Heart right ventricle (tissue), 16 donors: ENCODE measurements around the gene CNTN2. TPM values are rescaled to one million over a fixed set of nuclear protein-coding genes. Genes with fewer than 3 reads are reported as not detected.

Source experiments
- ATAC-seq, 8 donors: fragments of 200-7000 bp; cut with Tn5 transposase; one replicate each; pipeline ENCODE4 v1.9.1; 2020; ENCODE audit warnings: mild to moderate bottlenecking in 8 of 8, moderate library complexity in 8 of 8, moderate number of reproducible peaks in 1 of 8
- DNase-seq, 2 donors: peaks; one replicate each; pipeline ENCODE4 v3.0.0-alpha.2; 2020
- H3K27ac ChIP-seq, 10 donors: fragments of 200-600 bp; sonication (generic) in 2 of 10; one replicate each; pipeline versions ENCODE4 v1.5.0 to v1.8.0; 2020 to 2022; ENCODE audit warnings: mild to moderate bottlenecking in 3 of 10
- H3K27me3 ChIP-seq, 7 donors: fragments of 200-600 bp; one replicate each; pipeline ENCODE4 v1.8.0; 2021 to 2022; ENCODE audit warnings: mild to moderate bottlenecking in 2 of 7
- H3K36me3 ChIP-seq, 9 donors: fragments of 200-600 bp; sonication (generic) in 1 of 9; one replicate each; pipeline versions ENCODE4 v1.5.0 to v1.8.0; 2020 to 2022; ENCODE audit warnings: mild to moderate bottlenecking in 2 of 9
- H3K4me1 ChIP-seq, 9 donors: fragments of 200-600 bp; sonication (generic) in 1 of 9; one replicate each; pipeline versions ENCODE4 v1.5.0 to v1.8.0; 2020 to 2022; ENCODE audit warnings: mild to moderate bottlenecking in 4 of 9
- H3K4me3 ChIP-seq, 10 donors: fragments of 200-600 bp; sonication (generic) in 2 of 10; one replicate each; pipeline versions ENCODE4 v1.5.0 to v1.8.0; 2020 to 2022; ENCODE audit warnings: mild to moderate bottlenecking in 7 of 10, moderate library complexity in 2 of 10
- H3K9me3 ChIP-seq, 11 donors: fragments of 200-600 bp in 10 of 11; sonication (generic) in 2 of 11; one replicate each; pipeline versions ENCODE4 v1.5.0 to v1.8.0; 2013 to 2022; ENCODE audit warnings: mild to moderate bottlenecking in 2 of 11, control low read depth in 1 of 11, moderate library complexity in 1 of 11
- CTCF ChIP-seq, 9 donors: fragments of 200-600 bp; sonication (generic) in 2 of 9; IDR thresholded peaks; one replicate each; pipeline versions ENCODE4 v1.5.0 to v1.8.0; 2021 to 2022; ENCODE audit warnings: antibody characterized with exemption in 9 of 9, mild to moderate bottlenecking in 5 of 9, moderate library complexity in 1 of 9
- WGBS, 2 donors: extraction: QIAGEN DNeasy Blood & Tissue Kit; methylation state at CpG; one replicate each; pipeline ENCODE4 v1.1.7; 2013; ENCODE audit warnings: inconsistent platforms in 1 of 2; 5-methylcytosine and 5-hydroxymethylcytosine counted together
- intact Hi-C, 10 donors: fragments of 100-400 bp; cut with DNase I; formaldehyde crosslinking; loops; one replicate each; pipeline versions ENCODE4 v1.11.1 to v1.14.2; 2022
- polyA plus RNA-seq, 2 donors: library from polyadenylated mRNA; stranded (reverse); fragments of 200-250 nt; gene quantifications; one replicate each; pipeline ENCODE4 v1.2.3, GENCODE V29; 2013
- total RNA-seq, 10 donors: library from RNA; stranded (reverse); fragmentation: NEBNext Ultra II Directional in 3 of 10; extraction: Animal tissue kit (Norgen Biotek cat#: 25700) in 3 of 10; gene quantifications; one replicate each; pipeline versions ENCODE4 v1.2.1 to v1.2.4, GENCODE V29; 2021 to 2023
- donor health status: Arrhythmogenic right ventricular cardiomyopathy.
- donor health status: ischemic (EF 13 %, LVEDD 7.1; RV severe dilation, severe dysfunction).
- donor health status: healthy with polysubstance abuse.
- donor health status: DM: no; HTN: yes; CAD: no.
- donor health status: DM: no; HTN: no; CAD: no.
- donor health status: ischemic (EF 25% LVEDD 6.9; RV normal size, moderate dysfunction).
- donor health status: ischemic (EF 25% LVEDD 5.7; RV mildly dilated, moderate dysfunction).
- donor health status: healthy.
- donor health status: DM: yes; HTN: yes; CAD: no.
- donor health status: Ischemic cardiomyopathy.
- donor health status: ischemic (EF 35%, LVEDD 5.7; RV mildly dilated, moderate dysfunction).
- donor health status: nonischemic (EF 11% LVEDD 7.7; RV severe dilation, severe dysfunction).
- donor health status: DM: yes; HTN: yes; CAD: no.
- donor health status: PGD.
- donor health status: ischemic (EF 29% LVEDD 5.4; RV normal size, mild dysfunction).
- donor health status: nonischemic (EF 23%, LVEDD 6.1; RV moderate dilation, normal function).

Gene CNTN2
- total and polyA plus RNA-seq, 12 donors, result 0.04 to 0.73 (median 0.25) TPM; not detected in 3

DNA sequence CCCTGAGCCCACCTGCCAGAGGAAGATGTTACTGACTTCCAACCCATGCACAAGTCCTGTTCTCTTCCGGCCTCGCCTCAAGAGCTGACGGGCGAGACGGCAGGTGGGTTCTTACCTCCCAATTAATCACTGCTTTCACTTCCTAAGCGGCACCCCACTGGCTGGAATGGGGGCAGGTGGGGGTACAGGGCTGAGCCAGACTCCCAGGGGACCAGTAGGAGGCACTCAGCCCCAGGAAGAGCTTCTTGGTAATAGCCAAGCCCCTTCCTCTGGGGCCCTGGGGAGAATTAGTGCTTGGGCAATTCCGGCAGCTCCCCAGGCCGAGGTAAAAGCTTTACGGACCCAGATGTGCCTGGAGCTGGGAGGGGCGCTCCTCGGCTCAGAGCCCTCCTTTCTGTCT, 9.7 kb downstream of the CNTN2 start:
- WGBS, 2 donors, result 78 to 84% methylated on average over 11 of the region's 11 CpGs
- H3K9me3 ChIP-seq, result no peaks in the 10 kb centered on the region
- H3K27ac ChIP-seq, result no peak overlapping the region
- intact Hi-C loops, result loop anchor here in 1 of 10 donors (10.0 kb wide), 1 partner anchor 248 kb away; no protein-coding TSS in a partner anchor
- no peaks in the 10 kb centered on the region for H3K36me3 ChIP-seq
- no peak overlapping the region for H3K4me3 ChIP-seq
- H3K4me1 ChIP-seq, result no peaks in the 10 kb centered on the region
- no peak for DNase-seq
- no peak for ATAC-seq
- H3K27me3 ChIP-seq, result peaks cover 0 to 37% (median 14%) of the 10 kb centered on the region in 7 donors
- TF ChIP-seq CTCF (IDR thresholded peaks at IDR 0.05), result no peak

- ATAC-seq (no peak), DNase-seq (no peak)
- Histone ChIP-seq H3K4me3 (no peak overlapping the region), H3K4me1 (no peaks in the 10 kb centered on the region), H3K36me3 (no peaks in the 10 kb centered on the region), H3K27ac (no peak overlapping the region), H3K9me3 (no peaks in the 10 kb centered on the region), H3K27me3 (peaks cover 0 to 31% (median 14%) of the 10 kb centered on the region in 7 donors)
- TF ChIP-seq CTCF (IDR thresholded peaks at IDR 0.05), result no peak
- intact Hi-C loops, result loop anchor here in 1 of 10 donors (10.0 kb wide), 1 partner anchor 248 kb away; no protein-coding TSS in a partner anchor
- 90 to 91% methylated on average over 5 of the region's 5 CpGs for WGBS, 2 donors
Measured at GRCh38 chr1:205053296-205053695, 10.3 kb downstream of the CNTN2 start.

DNA sequence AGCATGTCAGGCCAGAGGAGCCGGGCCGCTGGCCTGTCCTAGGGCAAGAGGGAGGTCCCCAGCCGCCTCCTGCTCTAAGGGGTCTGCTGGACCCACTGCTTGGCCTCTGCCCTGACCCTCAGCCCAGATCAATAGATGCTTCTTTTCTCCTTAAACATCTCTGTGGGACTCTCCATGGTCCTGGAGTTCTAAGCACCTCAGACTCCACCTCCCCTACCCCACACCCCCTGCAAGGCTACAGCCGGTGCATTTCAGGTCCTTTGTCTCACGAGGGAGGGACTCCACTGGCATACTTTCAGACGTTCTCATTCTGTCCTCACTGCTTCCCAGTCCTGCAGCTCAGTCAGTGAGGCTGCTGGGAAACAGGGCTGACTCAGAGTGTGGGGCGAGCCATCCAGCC, 11.0 kb downstream of the CNTN2 start:
- ATAC-seq (no peak), DNase-seq (no peak)
- no peak for TF ChIP-seq CTCF (IDR thresholded peaks at IDR 0.05)
- Histone ChIP-seq H3K27ac (no peak overlapping the region), H3K27me3 (peaks cover 0 to 28% (median 14%) of the 10 kb centered on the region in 7 donors), H3K4me3 (no peak overlapping the region), H3K9me3 (no peaks in the 10 kb centered on the region), H3K36me3 (no peaks in the 10 kb centered on the region), H3K4me1 (no peaks in the 10 kb centered on the region)
- intact Hi-C loops, result loop anchor here in 1 of 10 donors (10.0 kb wide), 1 partner anchor 249 kb away; no protein-coding TSS in a partner anchor
- 53 to 55% methylated on average over 6 to 7 of the region's 7 CpGs for WGBS, 2 donors

DNA sequence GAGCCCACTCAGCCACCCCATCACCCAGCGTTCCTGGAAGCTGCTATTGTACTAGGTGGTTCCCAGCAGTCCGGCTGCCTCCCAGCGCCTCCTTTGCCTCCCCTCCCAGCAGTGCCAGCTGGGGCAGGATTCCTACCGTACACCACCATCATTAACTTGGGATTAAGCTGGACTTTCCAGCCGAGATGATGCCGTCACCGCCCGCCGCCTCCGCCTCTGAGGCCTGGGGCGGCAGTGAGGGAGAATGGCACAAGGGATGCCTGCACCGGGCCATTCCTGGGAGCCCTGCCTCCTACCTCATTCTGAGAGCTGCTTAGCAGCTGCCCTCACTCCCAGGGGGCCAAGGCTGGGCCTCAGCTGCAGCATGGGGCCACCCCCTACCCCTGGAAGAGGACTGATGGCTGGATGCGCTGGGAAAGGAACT, 13.2 kb downstream of the CNTN2 start:
- H3K27me3 ChIP-seq, result peaks cover 0 to 23% (median 14%) of the 10 kb centered on the region in 7 donors
- intact Hi-C loops, result loop anchor here in 3 of 10 donors (5.0 to 10.0 kb wide), 3 partner anchors 69 to 251 kb away; no protein-coding TSS in a partner anchor
- no peak for DNase-seq

More for the DNA sequence above, 13.2 kb downstream of the CNTN2 start:
- no peaks in the 10 kb centered on the region for H3K36me3 ChIP-seq
- no peak overlapping the region for H3K4me3 ChIP-seq
- no peaks in the 10 kb centered on the region for H3K9me3 ChIP-seq
- WGBS, 2 donors, result 83% methylated on average over 13 of the region's 13 CpGs
- no peak overlapping the region for H3K27ac ChIP-seq
- no peaks in the 10 kb centered on the region for H3K4me1 ChIP-seq
- no peak for TF ChIP-seq CTCF (IDR thresholded peaks at IDR 0.05)
- ATAC-seq, result no peak
